ENCODE results near the gene SLC13A2. TPM values are rescaled to one million over a fixed set of nuclear protein-coding genes. Genes with fewer than 3 reads are reported as not detected.

The SLC13A2 gene
- total RNA-seq, 1 donor from 2014 or later, result not detected

DNA sequence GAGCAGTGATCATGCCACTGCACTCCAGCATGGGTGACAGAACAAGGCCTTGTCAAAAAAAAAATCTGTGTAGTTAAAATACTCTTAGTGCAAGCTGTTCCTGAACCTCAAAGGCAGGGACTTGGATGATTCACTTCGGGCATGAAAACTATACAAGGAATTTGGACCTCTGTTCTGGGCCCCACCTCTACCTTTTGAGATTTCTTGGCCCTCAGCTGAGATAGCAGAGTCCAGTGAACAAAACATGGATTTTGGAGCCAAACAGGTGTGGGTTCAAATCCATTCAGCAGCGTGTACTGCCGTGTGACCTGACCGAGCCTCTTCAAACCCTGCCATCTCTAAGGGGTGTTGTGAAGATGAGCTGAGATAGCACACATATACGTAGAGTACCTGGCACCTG lies 6.8 kb downstream of the SLC13A2 start:
- H3K27ac Mint-ChIP-seq, result no peak overlapping the region
- no peaks in the 10 kb centered on the region for H3K36me3 Mint-ChIP-seq
- no peaks in the 10 kb centered on the region for H3K9me3 Mint-ChIP-seq
- no peak overlapping the region for H3K4me3 Mint-ChIP-seq
- peaks cover 9% of the 10 kb centered on the region for H3K4me1 Mint-ChIP-seq
- TF ChIP-seq, protein P1, sequence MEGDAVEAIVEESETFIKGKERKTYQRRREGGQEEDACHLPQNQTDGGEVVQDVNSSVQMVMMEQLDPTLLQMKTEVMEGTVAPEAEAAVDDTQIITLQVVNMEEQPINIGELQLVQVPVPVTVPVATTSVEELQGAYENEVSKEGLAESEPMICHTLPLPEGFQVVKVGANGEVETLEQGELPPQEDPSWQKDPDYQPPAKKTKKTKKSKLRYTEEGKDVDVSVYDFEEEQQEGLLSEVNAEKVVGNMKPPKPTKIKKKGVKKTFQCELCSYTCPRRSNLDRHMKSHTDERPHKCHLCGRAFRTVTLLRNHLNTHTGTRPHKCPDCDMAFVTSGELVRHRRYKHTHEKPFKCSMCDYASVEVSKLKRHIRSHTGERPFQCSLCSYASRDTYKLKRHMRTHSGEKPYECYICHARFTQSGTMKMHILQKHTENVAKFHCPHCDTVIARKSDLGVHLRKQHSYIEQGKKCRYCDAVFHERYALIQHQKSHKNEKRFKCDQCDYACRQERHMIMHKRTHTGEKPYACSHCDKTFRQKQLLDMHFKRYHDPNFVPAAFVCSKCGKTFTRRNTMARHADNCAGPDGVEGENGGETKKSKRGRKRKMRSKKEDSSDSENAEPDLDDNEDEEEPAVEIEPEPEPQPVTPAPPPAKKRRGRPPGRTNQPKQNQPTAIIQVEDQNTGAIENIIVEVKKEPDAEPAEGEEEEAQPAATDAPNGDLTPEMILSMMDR (IDR thresholded peaks at IDR 0.05; ENCODE audit: unreplicated experiment), result no peak
- H3K27me3 Mint-ChIP-seq (ENCODE audit: low read depth), result peaks cover 10% of the 10 kb centered on the region
- DNase-seq (ENCODE audit: low spot score in 2 of 2, unreplicated experiment in 2 of 2), result no peak

GRCh38 chr17:28480799-28481571 lies 7.5 kb downstream of the SLC13A2 start:
- TF ChIP-seq, protein P1 (IDR thresholded peaks at IDR 0.05; ENCODE audit: unreplicated experiment), result no peak
- Mint-ChIP-seq H3K9me3 (no peaks in the 10 kb centered on the region), H3K36me3 (no peaks in the 10 kb centered on the region), H3K27ac (no peak overlapping the region), H3K4me1 (peaks cover 3% of the 10 kb centered on the region), H3K4me3 (no peak overlapping the region), H3K27me3 (ENCODE audit: low read depth) (peaks cover 10% of the 10 kb centered on the region)
- DNase-seq (ENCODE audit: low spot score in 2 of 2, unreplicated experiment in 2 of 2), result no peak

DNA sequence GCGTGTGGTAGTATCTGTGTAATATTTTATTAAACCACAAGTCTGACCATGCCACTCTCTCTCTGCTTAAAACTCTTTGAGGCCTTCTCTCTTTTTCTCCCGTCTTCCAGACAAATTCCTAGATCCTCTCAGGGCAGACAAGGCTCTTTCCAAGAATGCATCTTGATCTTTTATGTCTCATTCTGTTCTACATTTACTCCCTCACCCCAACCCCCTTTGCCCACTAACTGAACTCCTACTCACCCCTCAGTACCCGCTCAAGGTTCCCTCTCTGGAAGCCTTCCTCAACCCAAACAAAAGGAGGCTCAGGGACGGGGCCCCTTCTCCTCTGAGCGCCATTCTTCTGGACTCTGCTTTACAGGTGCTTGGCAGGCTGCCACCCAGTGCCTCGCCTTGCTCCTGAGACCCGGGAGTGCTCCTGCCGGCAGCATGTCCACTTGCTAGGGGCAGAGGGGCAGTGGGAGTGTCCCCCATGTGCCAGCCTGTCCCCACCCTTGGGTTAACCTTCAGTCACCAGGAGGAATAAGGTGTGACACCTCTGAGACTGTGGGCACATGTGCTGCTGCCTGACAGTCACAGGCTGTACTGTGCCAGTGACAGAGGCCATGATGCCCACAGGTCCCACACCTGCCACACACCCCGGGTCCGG lies 9.2 kb downstream of the SLC13A2 start:
- peaks cover 15% of the 10 kb centered on the region for H3K27me3 Mint-ChIP-seq (ENCODE audit: low read depth)
- TF ChIP-seq, protein P1 (IDR thresholded peaks at IDR 0.05; ENCODE audit: unreplicated experiment), result no peak
- no peaks in the 10 kb centered on the region for H3K36me3 Mint-ChIP-seq

GRCh38 chr17:28484296-28484695 lies 10.9 kb downstream of the SLC13A2 start:
- peaks cover 15% of the 10 kb centered on the region for H3K27me3 Mint-ChIP-seq (ENCODE audit: low read depth)

More for the DNA sequence above, 9.2 kb downstream of the SLC13A2 start:
- H3K27ac Mint-ChIP-seq, result no peak overlapping the region
- no peaks in the 10 kb centered on the region for H3K9me3 Mint-ChIP-seq
- H3K4me1 Mint-ChIP-seq, result no peaks in the 10 kb centered on the region
- H3K4me3 Mint-ChIP-seq, result no peak overlapping the region
- DNase-seq (ENCODE audit: low spot score in 2 of 2, unreplicated experiment in 2 of 2), result no peak

GRCh38 chr17:28485049-28485448 lies 11.6 kb downstream of the SLC13A2 start:
- no peak for DNase-seq (ENCODE audit: low spot score in 2 of 2, unreplicated experiment in 2 of 2)
- no peaks in the 10 kb centered on the region for H3K4me1 Mint-ChIP-seq
- H3K36me3 Mint-ChIP-seq, result no peaks in the 10 kb centered on the region
- no peak overlapping the region for H3K27ac Mint-ChIP-seq
- H3K4me3 Mint-ChIP-seq, result no peak overlapping the region
- H3K27me3 Mint-ChIP-seq (ENCODE audit: low read depth), result peaks cover 15% of the 10 kb centered on the region
- H3K9me3 Mint-ChIP-seq, result no peaks in the 10 kb centered on the region
- TF ChIP-seq, protein P1 (IDR thresholded peaks at IDR 0.05; ENCODE audit: unreplicated experiment), result no peak

More at GRCh38 chr17:28484296-28484695, 10.9 kb downstream of the SLC13A2 start:
- Mint-ChIP-seq H3K27ac (no peak overlapping the region), H3K4me1 (no peaks in the 10 kb centered on the region), H3K9me3 (no peaks in the 10 kb centered on the region), H3K36me3 (no peaks in the 10 kb centered on the region), H3K4me3 (no peak overlapping the region)
- TF ChIP-seq, protein P1 (IDR thresholded peaks at IDR 0.05; ENCODE audit: unreplicated experiment), result no peak
- DNase-seq (ENCODE audit: low spot score in 2 of 2, unreplicated experiment in 2 of 2), result no peak

All from mesothelial cell of epicardium (in vitro differentiated cells).